T follicular helper cell (primary cell): ENCODE measurements around the gene AFAP1L2.

Experiments used
- DNase-seq: peaks from one replicate; pipeline ENCODE4 v3.0.0-alpha.2; 2020; ENCODE audit warnings: low read depth

AFAP1L2 gene

DNA sequence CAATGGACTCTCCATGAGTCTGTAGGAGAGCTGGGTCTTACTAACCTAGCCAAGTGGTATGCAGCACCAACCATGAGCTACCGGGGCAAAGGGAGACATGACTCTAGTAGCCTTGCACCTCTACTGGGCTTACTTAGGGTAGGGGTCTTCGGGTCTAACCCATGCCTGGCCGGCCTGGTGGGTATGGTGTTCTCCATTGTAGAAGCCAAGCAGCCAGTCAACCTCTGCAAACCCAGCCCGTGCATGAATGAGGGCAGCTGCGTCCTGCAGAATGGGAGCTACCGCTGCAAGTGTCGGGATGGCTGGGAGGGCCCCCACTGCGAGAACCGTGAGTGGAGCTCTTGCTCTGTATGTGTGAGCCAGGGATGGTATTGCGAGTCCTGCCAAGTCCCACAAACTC lies 114.3 kb downstream of the AFAP1L2 start:
- DNase-seq = no peak

DNA sequence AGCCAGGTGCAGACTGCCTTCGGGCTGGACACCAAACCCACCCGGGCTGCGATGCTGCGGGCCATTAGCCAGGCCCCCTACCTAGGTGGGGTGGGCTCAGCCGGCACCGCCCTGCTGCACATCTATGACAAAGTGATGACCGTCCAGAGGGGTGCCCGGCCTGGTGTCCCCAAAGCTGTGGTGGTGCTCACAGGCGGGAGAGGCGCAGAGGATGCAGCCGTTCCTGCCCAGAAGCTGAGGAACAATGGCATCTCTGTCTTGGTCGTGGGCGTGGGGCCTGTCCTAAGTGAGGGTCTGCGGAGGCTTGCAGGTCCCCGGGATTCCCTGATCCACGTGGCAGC lies 115.2 kb downstream of the AFAP1L2 start:
- no peak for DNase-seq

DNA sequence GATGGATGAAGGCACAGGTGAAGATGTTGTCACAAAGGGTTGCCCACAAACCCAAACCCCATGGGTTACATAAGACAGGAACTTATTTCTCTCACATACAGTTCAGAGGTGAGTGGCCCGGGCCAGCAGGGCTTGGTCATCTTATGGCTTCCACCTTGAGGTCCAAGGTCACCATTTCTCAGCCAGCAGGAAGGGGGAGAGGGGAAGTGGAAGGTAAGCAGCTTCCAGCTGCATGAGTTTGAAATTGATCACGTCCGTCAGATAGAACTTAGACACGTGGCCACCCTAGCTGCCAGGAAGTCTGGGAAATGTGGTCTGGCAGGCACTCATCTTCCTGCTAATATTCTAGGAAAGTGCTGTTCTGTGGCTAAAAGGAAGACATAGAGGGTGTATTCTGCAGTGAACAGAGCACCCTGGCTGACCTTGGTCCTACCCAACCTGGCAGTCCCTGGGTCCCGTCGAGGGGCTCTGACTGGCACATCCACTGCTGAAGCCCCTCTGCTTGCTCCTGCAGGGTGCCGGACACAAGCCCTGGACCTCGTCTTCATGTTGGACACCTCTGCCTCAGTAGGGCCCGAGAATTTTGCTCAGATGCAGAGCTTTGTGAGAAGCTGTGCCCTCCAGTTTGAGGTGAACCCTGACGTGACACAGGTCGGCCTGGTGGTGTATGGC lies 115.7 kb downstream of the AFAP1L2 start:
- DNase-seq = no peak

DNA sequence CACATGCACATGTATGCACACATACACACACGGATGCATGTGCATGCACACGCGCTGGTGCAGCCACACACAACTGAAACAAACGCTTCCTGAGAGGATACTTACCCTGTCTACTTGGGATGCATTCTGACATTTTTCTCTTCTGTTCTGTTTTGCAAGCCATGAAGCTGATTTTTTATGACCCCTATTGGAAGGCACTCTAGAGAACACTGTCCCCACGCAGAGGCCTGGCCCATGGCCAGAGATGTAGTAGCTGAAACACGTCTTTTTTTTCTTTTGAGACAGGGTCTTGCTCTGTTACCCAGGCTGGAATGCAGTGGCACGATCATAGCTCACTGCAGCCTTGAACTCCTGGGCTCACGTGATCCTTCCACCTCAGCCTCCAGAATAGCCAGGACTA lies 117.4 kb downstream of the AFAP1L2 start:
- DNase-seq = no peak

DNA sequence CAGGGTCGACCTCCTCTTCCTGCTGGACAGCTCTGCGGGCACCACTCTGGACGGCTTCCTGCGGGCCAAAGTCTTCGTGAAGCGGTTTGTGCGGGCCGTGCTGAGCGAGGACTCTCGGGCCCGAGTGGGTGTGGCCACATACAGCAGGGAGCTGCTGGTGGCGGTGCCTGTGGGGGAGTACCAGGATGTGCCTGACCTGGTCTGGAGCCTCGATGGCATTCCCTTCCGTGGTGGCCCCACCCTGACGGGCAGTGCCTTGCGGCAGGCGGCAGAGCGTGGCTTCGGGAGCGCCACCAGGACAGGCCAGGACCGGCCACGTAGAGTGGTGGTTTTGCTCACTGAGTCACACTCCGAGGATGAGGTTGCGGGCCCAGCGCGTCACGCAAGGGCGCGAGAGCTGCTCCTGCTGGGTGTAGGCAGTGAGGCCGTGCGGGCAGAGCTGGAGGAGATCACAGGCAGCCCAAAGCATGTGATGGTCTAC lies 118.3 kb downstream of the AFAP1L2 start:
- no peak for DNase-seq

- no peak for DNase-seq
Measured at GRCh38 chr10:114284346-114285071, 119.8 kb downstream of the AFAP1L2 start.

DNA sequence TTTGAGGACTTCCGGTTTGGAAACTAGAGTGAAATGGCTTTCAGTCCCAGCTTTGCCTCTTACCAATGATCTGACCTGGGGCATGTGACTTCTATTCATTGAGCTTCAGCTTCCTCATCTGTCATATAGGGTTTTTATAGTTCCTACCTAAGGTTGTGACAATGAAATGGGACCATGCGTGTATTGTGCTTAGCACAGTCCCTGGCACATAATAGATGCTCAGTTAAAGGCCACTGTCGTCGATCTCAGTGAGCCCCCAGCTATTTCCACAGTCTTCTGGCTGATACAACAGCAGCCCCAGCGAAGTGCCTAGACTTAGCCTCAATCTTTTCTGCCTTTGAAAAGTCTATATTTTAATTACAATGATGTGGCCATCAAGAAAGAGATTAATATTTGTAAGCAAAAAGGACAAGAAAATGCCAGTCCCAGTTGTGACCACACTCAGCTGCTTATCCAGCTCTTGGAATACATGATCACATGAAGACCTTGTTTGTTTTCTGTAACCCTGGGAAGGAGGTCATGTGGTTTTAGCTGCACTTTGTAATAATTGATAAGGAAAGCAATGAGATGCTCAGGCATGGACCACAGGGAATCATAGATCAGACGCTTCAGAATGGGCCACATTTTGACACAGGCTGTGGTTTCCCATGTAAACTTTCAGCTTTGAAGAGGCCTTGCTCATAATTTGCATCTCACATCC lies 120.6 kb downstream of the AFAP1L2 start:
- DNase-seq = no peak

GRCh38 chr10:114283091-114283490 lies 121.2 kb downstream of the AFAP1L2 start:
- no peak for DNase-seq

DNA sequence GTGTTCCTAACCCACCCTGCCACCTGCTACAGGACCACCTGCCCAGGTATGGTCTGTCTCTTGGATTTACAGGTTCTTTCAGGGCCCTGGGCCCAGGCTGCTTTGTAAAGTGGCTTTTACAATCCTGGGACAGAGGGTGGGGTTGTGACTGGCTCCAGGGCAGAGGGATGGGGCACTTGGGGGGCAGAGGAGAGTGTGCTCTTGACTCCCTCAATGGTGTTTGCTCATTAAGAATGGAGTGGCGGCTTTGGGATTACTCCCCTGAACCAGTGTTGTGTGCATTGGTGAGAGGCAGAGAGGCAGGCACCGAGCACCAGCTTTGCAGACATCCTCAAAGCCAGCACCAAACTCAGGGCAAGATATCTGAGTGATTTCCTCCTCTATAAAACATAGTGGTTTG lies 121.8 kb downstream of the AFAP1L2 start:
- DNase-seq = no peak

DNA sequence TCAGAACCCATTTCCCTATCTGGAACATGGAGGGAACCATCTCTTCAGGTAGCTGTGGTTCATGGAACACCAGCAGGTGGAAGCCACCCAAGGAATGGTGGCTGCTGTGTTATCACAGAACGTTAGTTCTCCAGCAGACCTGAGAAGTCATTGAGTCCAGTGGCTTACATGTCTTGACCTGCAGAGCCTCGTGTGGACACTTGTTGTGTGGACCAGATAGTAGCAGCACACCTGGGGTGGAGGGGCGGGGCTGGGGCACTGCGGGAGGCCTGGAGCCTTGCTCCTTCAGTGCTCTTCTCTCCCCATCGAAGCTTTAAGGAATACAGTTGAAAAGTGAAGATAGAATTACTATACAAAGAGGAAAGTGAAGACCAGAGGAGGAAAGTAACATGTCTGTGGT lies 122.8 kb downstream of the AFAP1L2 start:
- no peak for DNase-seq

GRCh38 chr10:114281006-114281405 lies 123.3 kb downstream of the AFAP1L2 start:
- no peak for DNase-seq

DNA sequence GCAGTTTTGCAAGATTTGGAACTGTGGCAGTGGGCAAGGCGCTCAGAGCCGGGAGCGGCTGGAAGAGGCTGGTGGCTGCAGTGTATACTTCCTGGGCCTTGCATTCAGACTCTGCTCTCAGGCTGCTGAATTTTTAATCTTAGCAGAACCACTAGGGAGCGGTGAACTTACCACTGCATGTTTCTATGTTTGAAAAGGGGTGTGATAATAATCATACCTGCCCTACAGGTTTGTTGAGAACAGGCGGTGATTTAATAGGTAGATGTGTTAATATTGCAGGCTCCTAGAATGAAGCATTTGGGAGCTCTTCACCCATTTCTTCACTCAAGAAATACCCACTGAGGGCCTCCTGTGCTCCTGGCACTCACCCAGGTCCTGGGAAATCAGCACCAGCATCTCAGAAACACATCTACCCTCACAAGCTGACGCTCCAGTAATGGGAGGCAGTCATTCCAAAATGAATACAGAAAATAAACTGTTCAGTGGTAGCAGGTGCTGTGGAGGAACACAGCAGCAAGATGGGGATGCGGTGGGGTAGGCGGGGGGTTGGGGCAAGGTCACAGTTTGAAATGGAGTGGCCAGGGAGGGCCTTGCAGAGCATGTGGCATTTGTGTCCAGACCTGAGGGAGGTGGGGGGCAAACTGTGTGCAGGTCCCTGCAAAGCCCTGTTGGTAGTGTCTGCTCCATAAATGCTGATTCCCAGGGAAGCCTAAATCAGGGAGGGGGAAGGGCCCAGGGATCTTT lies 124.2 kb downstream of the AFAP1L2 start:
- no peak for DNase-seq

DNA sequence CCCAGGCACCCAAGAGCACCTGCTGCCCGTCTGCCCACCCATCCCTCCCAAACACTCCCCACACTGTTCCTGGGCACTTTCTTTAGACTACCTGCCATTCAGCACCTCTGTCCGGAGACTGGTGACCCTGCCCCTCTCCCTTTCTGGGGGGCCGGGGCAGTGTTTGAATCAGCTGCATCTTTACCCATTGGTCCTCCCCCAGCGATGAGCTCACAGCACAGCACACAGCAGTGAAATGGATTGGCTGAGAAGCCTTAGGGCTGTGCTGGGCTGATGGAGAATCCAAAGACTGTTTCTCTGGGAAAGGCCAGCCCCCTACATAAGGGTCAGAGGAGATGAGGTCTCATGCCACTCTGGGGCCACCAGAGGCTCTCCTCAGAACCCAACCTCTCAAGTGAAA lies 125.0 kb downstream of the AFAP1L2 start:
- no peak for DNase-seq

- no peak for DNase-seq
Measured at GRCh38 chr10:114278884-114279191, 125.5 kb downstream of the AFAP1L2 start.

DNA sequence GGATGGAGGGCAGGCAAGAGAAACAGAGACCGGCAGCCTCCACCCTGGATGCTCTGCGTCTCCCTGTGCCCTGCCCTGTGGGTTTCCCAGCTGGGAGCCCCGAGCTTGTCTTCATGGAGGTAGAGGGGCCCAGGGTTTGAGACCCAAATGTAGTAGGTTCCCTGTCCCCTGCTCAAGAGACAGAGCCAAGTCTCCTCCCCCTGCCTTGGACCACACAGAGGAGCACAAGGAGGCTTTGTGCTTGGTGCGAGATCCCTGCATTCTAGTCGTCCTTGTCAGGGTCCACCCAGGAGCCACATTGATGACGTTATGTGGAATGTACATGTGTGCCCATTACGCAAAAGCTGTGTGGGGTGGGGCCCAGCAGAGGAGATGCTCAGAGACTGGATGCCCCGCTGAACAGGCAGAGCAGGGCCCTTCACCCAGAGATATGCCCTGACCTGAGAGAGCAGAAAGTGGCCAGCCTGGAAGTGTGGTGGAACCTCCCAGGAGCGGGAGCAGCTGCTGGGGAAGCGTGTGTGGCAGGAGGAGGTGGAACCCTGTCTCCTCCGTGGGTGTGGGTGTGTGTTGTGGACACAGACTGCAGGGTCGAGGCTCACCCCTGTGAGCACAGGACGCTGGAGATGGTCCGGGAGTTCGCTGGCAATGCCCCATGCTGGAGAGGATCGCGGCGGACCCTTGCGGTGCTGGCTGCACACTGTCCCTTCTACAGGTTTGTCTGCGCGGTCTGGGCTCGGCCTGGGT lies 126.0 kb downstream of the AFAP1L2 start:
- no peak for DNase-seq

DNA sequence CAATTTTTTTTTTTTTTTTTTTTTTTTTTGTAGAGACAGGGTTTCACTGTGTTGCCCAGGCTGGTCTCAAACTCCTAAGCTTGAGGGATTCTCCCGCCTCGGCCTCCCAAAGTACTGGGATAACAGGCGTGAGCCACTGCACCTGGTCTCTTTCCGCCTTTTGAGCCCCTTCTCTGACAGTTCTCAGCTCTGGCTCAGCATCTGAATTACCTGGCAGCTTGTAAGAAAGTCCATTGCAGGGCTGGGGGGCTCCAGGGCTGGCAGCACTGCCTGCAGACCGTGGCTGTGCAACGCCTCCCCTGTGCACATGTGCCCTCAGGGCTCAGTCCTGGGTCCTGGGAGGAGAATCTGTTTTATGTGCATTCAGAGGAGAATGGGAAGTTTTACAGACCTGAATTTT lies 127.6 kb downstream of the AFAP1L2 start:
- no peak for DNase-seq

GRCh38 chr10:114276066-114276465 lies 128.2 kb downstream of the AFAP1L2 start:
- DNase-seq = no peak

- no peak for DNase-seq
Measured at GRCh38 chr10:114274616-114275453, 129.5 kb downstream of the AFAP1L2 start.

DNA sequence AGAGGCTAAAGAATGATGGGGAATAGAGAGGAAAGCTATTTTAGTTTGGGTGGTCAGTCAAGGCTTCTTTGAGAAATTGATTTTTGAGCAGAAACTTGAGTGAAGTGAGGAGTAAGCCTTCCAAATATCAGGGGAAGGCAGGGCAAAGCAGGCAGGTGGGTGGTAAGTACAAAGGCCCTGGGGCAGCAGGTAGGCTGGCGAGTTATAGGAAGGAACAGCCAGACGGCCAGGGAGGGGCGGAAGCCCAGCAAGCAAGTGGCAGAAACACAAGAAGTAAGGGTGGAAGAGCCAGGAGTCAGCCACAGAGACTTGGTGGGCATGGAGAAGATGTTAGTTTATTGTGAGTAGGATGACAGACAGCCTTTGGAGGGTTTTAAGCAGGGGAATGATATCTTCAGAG lies 130.4 kb downstream of the AFAP1L2 start:
- no peak for DNase-seq

DNA sequence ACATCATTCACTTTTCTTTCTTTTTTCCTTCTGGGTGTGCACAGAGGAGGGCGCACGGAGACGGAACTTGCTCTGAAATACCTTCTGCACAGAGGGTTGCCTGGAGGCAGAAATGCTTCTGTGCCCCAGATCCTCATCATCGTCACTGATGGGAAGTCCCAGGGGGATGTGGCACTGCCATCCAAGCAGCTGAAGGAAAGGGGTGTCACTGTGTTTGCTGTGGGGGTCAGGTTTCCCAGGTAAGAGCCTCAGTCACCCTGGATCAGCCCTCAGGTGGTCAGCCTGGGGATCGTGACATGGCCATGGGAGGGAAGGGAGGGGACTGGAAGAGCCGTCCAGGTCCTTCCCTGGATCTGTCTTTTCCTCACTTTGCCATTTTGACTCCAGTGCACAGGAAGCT lies 131.6 kb downstream of the AFAP1L2 start:
- no peak for DNase-seq

DNA sequence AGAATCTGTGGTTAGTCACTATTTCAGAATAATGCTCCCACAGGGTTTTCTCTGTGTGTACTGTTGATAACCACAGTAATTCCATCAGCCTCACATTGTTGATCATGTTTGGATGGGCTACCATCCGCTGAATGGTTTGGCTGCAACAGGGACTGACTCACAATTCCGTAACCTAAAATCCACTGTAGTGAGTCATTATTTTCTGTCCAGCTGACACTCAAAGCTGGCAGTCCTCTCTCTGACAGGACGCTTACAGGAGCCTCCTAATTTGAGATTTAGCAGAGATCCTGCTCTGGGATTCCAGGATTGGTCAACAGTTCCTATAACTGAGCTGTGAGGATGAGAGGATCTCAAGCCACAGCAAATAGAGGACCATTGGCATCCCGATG lies 132.5 kb downstream of the AFAP1L2 start:
- DNase-seq = no peak
